Measurements from ENCODE around the gene KCNC4. TPM values are rescaled to one million over a fixed set of nuclear protein-coding genes. Genes with fewer than 3 reads are reported as not detected.

Gene KCNC4
- total RNA-seq, 1 experiment from 2014 or later: 8.9 TPM

GRCh38 chr1:110190282-110190929 lies 19.7 kb upstream of the KCNC4 start:
- Histone ChIP-seq H4K20me1 (ENCODE audit: control insufficient read depth, insufficient read depth, insufficient read length) (no peaks in the 10 kb centered on the region), H2AK5ac (ENCODE audit: insufficient read length, low read length) (no peak overlapping the region), H3K56ac (ENCODE audit: insufficient read length, low read depth, low read length) (no peak overlapping the region), H2AFZ (ENCODE audit: low read length) (no peak overlapping the region), H2BK12ac (ENCODE audit: insufficient read length, low read depth, low read length) (no peak overlapping the region), H3K4ac (ENCODE audit: low read depth, low read length) (no peak overlapping the region), H3K9ac (ENCODE audit: extremely low read depth, insufficient read length, low read length) (no peak overlapping the region), H2BK15ac (ENCODE audit: low read depth, low read length) (no peak overlapping the region), H3K4me2 (ENCODE audit: insufficient read depth, insufficient read length, low read length) (no peak overlapping the region), H2BK120ac (ENCODE audit: low read depth, low read length, poor library complexity, severe bottlenecking) (no peak overlapping the region), H4K5ac (ENCODE audit: insufficient read length, low read depth, low read length) (no peak overlapping the region), H2BK5ac (ENCODE audit: insufficient read length, low read length) (no peak overlapping the region), H3K9me3 (ENCODE audit: control insufficient read depth, low read depth, low read length) (no peaks in the 10 kb centered on the region), H3K23ac (ENCODE audit: insufficient read length, low read depth, low read length) (no peak overlapping the region), H3K14ac (ENCODE audit: insufficient read depth, low read length) (no peak overlapping the region), H3T11ph (ENCODE audit: low read length) (no peak overlapping the region), H3K79me2 (ENCODE audit: insufficient read depth, low read length) (no peaks in the 10 kb centered on the region), H4K8ac (replicated peaks; ENCODE audit: insufficient read length, low read depth, low read length) (no peak overlapping the region), H3K27me3 (ENCODE audit: insufficient read depth, low read length) (no peaks in the 10 kb centered on the region), H3K23me2 (ENCODE audit: insufficient read length, low read depth, low read length, poor library complexity, severe bottlenecking) (no peaks in the 10 kb centered on the region), H2BK20ac (ENCODE audit: low read depth, low read length, poor library complexity, severe bottlenecking) (no peak overlapping the region), H3K27ac (ENCODE audit: insufficient read length, low read depth, low read length) (no peak overlapping the region), H3K18ac (ENCODE audit: insufficient read length, low read depth, low read length) (no peak overlapping the region), H3K4me1 (ENCODE audit: insufficient read depth, low read length) (no peaks in the 10 kb centered on the region), H4K91ac (ENCODE audit: insufficient read length, low read depth, low read length) (no peak overlapping the region), H3K79me1 (ENCODE audit: insufficient read depth, low read depth, low read length, poor library complexity, severe bottlenecking) (no peaks in the 10 kb centered on the region)
- no peak for TF ChIP-seq CTCF (conservative IDR thresholded peaks at IDR 0.05)
- no peak for DNase-seq
- H3K4me1 Mint-ChIP-seq: peaks cover 6 to 10% of the 10 kb centered on the region in 2 experiments; a peak in 2 of 4 replicates
- no peak overlapping the region for H3K4me3 Mint-ChIP-seq
- no CpG with 5 or more reads among the region's 8 CpGs for WGBS (ENCODE audit: extremely low coverage, insufficient read length, low lambda C conversion rate)
- H3K9me3 Mint-ChIP-seq: no peaks in the 10 kb centered on the region
- H3K27me3 Mint-ChIP-seq (ENCODE audit: low read depth): peaks cover 10% of the 10 kb centered on the region
- no peak overlapping the region for H3K27ac Mint-ChIP-seq
- H3K36me3 Mint-ChIP-seq (ENCODE audit: insufficient read depth in 1 of 3, low read depth in 3 of 3): no peaks in the 10 kb centered on the region

Measured in H9 (cell line).